ENCODE results near the gene VPS37C. TPM values are rescaled to one million over a fixed set of nuclear protein-coding genes. Genes with fewer than 3 reads are reported as not detected.

Gene VPS37C
- total RNA-seq, 1 experiment from 2014 or later, result 29.9 TPM

DNA sequence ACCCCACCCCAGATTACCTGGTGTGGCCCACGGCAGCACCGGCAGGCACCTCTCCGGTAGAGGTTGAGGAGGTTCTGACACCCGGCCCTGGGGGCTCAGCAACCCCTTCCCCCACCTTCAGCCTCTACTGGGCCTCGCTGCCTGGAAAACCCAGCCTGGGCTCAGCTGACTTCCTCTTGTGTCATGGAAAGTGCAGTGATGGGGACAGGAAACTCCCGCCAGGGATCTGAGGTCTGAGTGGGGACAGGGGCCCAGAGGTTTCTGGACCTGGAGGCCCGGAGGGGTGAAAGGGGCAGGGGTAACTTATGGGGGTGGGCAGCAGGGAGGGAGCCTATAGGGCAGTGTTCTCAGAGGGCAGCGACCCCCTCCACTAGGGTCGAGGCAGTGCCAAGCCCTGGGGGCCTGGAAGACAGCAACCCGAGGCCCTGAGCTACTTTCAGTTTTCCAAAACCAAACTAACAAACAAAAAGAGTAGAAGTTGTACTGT is 68.9 kb downstream of the VPS37C start:
- no peak overlapping the region for H3K27ac ChIP-seq
- H3K4me3 ChIP-seq, result no peak overlapping the region
- peaks cover 3% of the 10 kb centered on the region; the same call in 1 of the 2 replicates for H3K27me3 ChIP-seq (replicated peaks)
- H3K9me3 ChIP-seq (replicated peaks), result no peaks in the 10 kb centered on the region
- no peak for DNase-seq (ENCODE audit: low read depth in 1 of 2, low spot score in 2 of 2)
- H3K4me1 ChIP-seq (replicated peaks), result no peaks in the 10 kb centered on the region
- H3K36me3 ChIP-seq, result no peaks in the 10 kb centered on the region

DNA sequence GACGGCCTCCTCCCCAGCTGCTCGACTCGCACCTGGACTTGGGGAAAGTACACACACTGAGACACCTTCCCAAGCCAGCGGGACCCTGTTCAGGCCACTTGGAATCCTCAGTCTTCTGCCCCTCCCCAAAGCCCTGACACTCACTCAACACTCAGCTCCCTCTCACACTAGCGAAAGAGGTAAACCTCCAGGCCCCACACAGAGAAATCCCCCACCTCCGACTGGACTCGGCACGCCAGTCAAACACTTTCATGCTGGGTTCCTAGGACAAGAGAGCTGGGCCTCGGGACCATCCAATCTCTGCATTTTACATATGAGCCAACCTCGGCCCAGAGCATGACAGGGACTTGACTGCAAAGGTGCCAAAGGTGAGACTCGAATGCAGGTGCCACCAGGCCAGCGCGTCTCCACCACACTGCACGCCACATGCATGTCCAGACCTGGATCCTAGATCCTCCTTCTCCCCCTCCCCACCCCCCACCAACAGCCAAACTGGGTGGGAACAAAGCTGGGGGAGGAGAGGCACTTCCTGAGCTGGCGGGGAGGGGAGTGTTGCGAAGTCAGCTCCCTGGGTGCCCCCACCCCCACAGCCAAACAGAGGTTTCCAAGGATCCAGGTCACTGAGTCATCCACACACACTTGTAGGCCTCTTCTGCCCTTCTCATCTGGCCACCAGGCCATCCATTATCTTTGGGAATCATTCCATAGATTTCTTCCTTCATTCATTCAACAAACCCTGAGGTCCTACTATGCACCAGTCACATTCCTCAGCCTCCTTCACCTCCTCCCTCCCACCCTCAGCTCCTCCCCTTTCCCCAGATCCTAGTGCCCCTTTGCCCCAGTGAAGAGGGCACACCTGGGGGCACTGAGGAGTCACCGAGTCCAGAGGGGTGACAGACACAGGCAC is 69.6 kb downstream of the VPS37C start:
- DNase-seq (ENCODE audit: low read depth in 1 of 2, low spot score in 2 of 2), result no peak
- no peak overlapping the region for H3K27ac ChIP-seq
- no peak overlapping the region for H3K4me3 ChIP-seq
- H3K9me3 ChIP-seq (replicated peaks), result no peaks in the 10 kb centered on the region
- peaks cover 3% of the 10 kb centered on the region; the same call in 1 of the 2 replicates for H3K27me3 ChIP-seq (replicated peaks)
- no peaks in the 10 kb centered on the region for H3K36me3 ChIP-seq
- no peaks in the 10 kb centered on the region for H3K4me1 ChIP-seq (replicated peaks)

DNA sequence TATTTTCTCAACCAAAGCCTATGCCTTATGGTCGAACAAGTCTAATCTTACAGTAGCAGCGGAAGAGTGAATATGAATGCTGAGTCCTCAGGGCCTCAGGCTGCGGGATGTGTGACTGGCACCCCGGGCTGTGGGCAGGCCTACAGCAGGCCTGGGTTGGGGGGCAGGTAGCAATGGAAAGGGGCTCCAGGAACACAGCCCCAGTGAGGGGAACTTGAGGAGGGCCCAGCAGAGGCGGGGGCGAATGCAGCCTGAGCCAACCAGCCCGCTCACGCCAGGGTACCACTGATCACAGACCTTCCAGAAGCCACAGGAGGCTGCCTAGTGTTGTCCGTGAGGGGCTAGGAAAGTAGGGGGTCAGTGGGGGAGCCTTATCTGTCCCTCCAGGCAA is 70.2 kb downstream of the VPS37C start:
- Histone ChIP-seq H3K27me3 (replicated peaks) (peaks cover 3% of the 10 kb centered on the region; the same call in 1 of the 2 replicates), H3K36me3 (no peaks in the 10 kb centered on the region), H3K4me1 (replicated peaks) (no peaks in the 10 kb centered on the region), H3K9me3 (replicated peaks) (no peaks in the 10 kb centered on the region), H3K27ac (no peak overlapping the region), H3K4me3 (no peak overlapping the region)
- no peak for DNase-seq (ENCODE audit: low read depth in 1 of 2, low spot score in 2 of 2)

DNA sequence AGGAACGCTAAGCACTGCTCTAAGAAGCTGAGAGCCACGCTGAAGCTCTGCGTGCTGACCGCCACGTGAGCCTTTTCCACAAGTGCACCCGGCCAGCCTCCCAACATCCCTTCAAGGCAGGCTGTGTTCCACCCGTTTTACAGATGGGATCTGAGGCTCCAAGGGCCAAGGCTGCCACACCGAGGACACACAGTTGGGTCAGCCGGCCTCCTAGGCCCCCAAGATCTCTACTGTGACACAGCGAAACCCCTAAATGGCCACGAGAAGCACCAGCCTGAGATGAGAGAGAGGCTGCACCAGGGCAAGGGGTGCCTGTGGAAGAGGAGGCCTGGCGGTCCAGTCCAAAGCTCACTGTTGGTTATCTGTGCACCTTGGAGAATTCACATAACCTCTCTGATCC is 70.7 kb downstream of the VPS37C start:
- H3K27ac ChIP-seq, result no peak overlapping the region
- no peaks in the 10 kb centered on the region for H3K4me1 ChIP-seq (replicated peaks)
- no peak for DNase-seq (ENCODE audit: low read depth in 1 of 2, low spot score in 2 of 2)
- H3K36me3 ChIP-seq, result no peaks in the 10 kb centered on the region
- H3K27me3 ChIP-seq (replicated peaks), result no peaks in the 10 kb centered on the region
- H3K4me3 ChIP-seq, result no peak overlapping the region
- H3K9me3 ChIP-seq (replicated peaks), result no peaks in the 10 kb centered on the region

DNA sequence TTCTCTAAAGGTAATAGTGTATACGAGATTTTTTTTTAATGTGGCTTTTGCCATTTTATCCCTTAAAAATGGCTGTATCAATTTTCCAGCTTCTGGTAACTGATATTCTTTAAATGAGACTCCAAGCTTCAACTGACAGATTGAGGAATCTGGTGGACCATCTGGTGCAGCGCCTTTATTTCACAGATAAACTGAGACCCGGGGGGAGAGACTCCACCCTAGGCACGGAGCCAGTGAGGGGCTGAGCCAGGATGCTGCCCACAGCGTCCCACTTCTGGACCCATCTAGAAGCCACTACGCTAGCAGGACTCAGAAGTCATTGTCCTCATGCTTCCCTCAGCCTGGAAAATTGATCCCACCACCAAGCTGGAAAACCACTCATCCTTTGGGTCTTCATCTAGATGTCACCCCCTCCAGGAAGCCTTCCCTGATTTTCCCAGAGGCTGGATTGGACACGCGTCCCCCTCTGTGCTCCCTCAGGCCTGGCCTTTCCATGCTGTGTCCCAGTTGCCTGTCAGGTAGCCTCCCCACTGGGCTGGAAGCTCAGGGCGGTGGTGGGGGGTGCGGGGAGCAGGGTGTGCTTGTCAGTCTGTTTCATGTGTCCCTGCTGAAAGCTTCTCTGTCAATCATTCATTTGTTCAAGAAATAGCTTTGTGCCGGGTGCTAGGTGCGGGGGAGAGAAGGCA is 71.3 kb downstream of the VPS37C start:
- DNase-seq (ENCODE audit: low read depth in 1 of 2, low spot score in 2 of 2), result no peak
- no peaks in the 10 kb centered on the region for H3K9me3 ChIP-seq (replicated peaks)
- no peaks in the 10 kb centered on the region for H3K36me3 ChIP-seq
- no peaks in the 10 kb centered on the region for H3K4me1 ChIP-seq (replicated peaks)
- no peak overlapping the region for H3K27ac ChIP-seq
- no peak overlapping the region for H3K4me3 ChIP-seq
- H3K27me3 ChIP-seq (replicated peaks), result no peaks in the 10 kb centered on the region

DNA sequence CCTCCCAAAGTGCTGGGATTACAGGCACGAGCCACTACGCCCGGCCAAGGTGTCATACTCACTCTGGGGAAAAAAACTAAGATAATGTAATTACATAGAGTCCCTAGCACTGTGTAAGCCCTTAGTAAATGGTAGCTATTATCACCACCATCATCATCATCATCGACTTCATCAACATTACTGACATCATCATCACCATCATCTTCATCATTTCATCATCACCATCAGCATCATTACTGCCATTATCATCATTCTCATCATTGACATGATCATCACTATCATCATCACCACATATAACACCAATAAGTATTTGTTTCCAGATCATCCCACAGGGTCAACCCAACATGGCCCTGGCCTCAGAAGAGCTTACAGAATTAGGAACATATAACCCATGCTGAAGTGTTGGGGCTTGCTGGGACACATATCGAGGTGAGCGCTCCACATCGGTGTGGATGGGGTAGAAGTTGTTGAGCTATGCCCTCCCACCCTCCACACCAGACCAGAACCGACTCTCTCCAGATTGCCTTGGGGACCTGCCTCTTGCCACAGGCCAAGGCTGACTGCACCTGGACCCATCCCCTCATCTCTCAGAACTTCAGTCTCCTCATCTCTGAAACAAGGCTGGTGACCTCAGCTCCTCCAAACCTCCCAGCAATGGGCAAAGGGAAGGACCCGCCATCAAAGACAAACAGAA is 73.7 kb downstream of the VPS37C start:
- Histone ChIP-seq H3K27me3 (replicated peaks) (no peaks in the 10 kb centered on the region), H3K4me3 (no peak overlapping the region), H3K4me1 (replicated peaks) (no peaks in the 10 kb centered on the region), H3K36me3 (no peaks in the 10 kb centered on the region), H3K9me3 (replicated peaks) (no peaks in the 10 kb centered on the region), H3K27ac (no peak overlapping the region)
- DNase-seq (ENCODE audit: low read depth in 1 of 2, low spot score in 2 of 2), result no peak

DNA sequence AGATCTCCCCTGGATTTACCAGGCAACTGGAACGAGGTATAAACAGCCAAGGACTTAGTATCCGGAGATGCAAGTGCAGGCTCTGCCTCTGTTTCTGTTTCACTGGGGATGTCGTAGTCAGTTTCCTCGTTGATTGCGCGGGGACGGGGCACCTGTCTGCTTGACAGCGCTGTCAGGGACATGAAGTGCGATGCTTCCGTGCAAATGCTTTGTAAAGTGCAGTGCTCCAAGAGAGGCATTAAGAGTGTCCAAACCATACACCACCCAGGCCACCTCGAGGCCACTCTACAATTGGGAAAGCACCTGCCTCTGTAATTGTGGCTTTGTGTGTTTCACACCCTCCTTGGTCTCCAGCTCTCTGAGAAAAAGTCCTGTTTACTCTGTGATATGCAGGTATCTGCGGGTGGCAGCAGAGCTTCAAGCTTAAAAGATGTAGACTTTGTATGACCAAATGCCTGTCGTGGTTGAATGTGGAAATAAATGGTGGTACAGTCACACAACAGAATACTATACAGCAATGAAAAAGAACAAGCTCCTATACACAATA is 77.6 kb downstream of the VPS37C start:
- no peak for DNase-seq (ENCODE audit: low read depth in 1 of 2, low spot score in 2 of 2)
- H3K4me3 ChIP-seq, result no peak overlapping the region
- H3K4me1 ChIP-seq (replicated peaks), result no peaks in the 10 kb centered on the region
- H3K27ac ChIP-seq, result no peak overlapping the region
- H3K36me3 ChIP-seq, result no peaks in the 10 kb centered on the region
- 0 out of 2 replicates have a peak, but pooled peaks cover 16% of the 10 kb centered on the region for H3K27me3 ChIP-seq (replicated peaks)
- H3K9me3 ChIP-seq (replicated peaks), result no peaks in the 10 kb centered on the region

DNA sequence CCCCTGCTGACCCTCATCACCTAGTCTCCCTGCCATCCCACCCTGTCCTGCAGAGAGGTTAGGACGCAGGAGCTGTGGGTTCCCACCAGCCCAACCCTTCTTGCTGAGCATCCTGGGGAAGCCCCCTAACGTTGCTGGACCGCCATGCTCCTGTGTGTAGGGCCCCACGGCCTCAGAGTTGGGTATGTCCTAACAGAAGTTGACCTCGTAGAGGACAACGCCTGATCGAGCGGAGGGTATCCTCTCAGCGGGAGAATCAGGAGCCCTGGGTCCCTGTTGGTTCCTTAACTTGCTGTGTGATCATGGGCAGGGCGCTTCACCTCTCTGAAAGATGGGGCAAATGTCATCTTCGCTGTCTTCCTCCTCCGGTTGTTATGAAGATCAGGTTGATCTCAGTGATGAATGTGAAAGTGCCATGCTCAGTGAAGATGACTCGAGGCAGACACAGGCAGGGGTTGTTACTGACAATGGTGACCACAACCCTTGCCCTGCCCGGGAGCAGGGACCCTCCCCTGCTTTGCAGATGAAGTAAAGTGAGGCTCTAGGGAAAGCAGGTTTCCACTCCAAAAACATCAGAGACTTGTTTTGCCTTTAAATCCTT is 78.2 kb downstream of the VPS37C start:
- Histone ChIP-seq H3K27ac (no peak overlapping the region), H3K4me1 (replicated peaks) (no peaks in the 10 kb centered on the region), H3K4me3 (no peak overlapping the region), H3K36me3 (no peaks in the 10 kb centered on the region), H3K27me3 (replicated peaks) (0 out of 2 replicates have a peak, but pooled peaks cover 16% of the 10 kb centered on the region), H3K9me3 (replicated peaks) (no peaks in the 10 kb centered on the region)
- DNase-seq (ENCODE audit: low read depth in 1 of 2, low spot score in 2 of 2), result no peak

DNA sequence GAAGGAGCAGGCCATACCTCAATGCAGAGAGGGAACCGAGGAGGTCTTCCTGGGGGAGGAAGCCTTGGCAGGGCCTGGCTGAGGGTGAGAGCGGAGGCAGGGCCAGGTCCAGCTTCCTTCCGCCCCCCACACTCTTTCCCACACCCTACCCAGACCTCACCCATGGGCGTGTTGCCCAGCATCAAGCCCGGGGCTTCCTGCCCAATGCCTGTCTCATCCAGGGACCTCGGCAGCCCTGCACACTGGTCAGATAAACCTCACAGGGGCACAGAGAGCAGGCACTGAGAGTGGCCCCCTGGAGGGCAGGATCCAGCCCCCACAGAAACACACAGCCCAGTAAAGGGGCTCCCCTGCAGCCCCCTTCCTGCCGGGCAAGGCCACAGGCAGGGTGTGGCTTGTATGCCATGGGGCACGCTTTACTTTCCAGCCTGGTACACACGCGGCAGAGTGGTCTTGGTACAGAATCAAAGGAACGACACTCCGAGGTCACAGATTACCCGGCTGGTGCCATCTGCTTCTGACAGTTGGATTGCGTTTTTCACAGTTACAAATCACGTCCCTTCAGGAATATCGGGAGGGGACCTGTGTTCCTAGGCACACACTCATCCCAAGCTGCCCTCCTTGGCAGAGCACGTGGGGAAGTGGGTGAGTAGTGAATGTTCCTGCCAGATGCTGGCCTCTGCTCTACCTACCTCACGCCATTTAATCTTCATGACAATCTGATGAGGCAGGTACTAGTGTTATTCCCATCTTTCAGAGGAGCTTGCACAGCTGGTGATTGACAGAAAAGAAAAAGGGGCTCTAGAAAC is 79.0 kb downstream of the VPS37C start:
- H3K27ac ChIP-seq, result no peak overlapping the region
- DNase-seq (ENCODE audit: low read depth in 1 of 2, low spot score in 2 of 2), result no peak
- H3K4me1 ChIP-seq (replicated peaks), result no peaks in the 10 kb centered on the region
- 0 out of 2 replicates have a peak, but pooled peaks cover 16% of the 10 kb centered on the region for H3K27me3 ChIP-seq (replicated peaks)
- no peaks in the 10 kb centered on the region for H3K36me3 ChIP-seq
- no peak overlapping the region for H3K4me3 ChIP-seq
- H3K9me3 ChIP-seq (replicated peaks), result no peaks in the 10 kb centered on the region

DNA sequence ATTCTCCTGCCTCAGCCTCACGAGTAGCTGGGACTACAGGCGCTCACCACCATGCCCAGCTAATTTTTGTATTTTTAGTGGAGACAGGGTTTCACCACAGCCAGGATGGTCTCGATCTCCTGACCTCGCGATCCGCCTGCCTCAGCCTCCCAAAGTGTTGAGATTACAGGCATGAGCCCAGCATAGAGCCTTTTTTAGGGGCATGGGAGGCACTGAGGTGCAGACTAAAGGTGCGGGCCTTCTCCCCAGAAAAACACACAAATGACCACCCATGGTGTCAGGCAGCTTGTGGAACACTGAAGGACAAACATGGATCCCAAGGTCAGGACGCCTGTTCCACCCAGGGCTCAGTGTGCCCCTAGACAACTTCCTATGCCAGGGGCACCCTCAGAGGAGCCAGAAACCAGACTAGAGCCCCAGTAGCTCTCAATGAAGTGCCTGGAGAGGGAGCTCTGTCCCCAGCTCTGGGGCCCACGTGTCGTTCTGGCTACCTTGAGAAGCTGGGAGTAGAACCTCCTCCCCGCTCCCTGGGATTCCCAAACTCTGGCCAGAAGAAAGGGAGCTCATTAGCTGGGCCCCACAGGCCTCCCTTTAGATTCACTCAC is 80.1 kb downstream of the VPS37C start:
- no peak overlapping the region for H3K4me3 ChIP-seq
- H3K9me3 ChIP-seq (replicated peaks), result no peaks in the 10 kb centered on the region
- no peaks in the 10 kb centered on the region for H3K36me3 ChIP-seq

DNA sequence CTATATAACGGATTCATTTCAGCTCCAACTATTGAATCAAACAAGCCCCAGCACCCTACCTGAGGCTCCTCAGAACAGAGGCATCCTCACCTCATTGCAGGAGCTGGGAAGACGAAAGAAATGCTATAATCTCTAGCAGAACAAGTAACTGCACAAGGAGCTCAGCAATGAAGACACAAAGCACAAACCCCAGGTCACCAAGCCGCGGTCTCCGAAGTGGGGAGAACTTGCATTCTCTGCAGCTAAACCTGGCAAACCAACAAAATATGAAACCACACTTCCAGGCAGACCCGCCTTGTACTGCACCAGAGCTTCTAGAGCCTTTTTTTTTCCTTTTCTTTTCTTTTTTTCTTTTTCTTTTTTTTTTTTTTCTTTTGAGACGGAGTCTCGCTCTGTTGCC is 80.7 kb downstream of the VPS37C start:
- Histone ChIP-seq H3K36me3 (no peaks in the 10 kb centered on the region), H3K9me3 (replicated peaks) (no peaks in the 10 kb centered on the region), H3K4me3 (no peak overlapping the region), H3K4me1 (replicated peaks) (no peaks in the 10 kb centered on the region), H3K27me3 (replicated peaks) (peaks cover 16% of the 10 kb centered on the region; the same call in 1 of the 2 replicates), H3K27ac (no peak overlapping the region)
- DNase-seq (ENCODE audit: low read depth in 1 of 2, low spot score in 2 of 2), result no peak

More for the DNA sequence above, 80.1 kb downstream of the VPS37C start:
- DNase-seq (ENCODE audit: low read depth in 1 of 2, low spot score in 2 of 2), result no peak
- no peaks in the 10 kb centered on the region for H3K4me1 ChIP-seq (replicated peaks)
- H3K27me3 ChIP-seq (replicated peaks), result peaks cover 16% of the 10 kb centered on the region; the same call in 1 of the 2 replicates
- H3K27ac ChIP-seq, result no peak overlapping the region

Data from SJSA1 (cell line).